GM23338 (cell line): ENCODE measurements around the gene EMC10. TPM values are rescaled to one million over a fixed set of nuclear protein-coding genes. Genes with fewer than 3 reads are reported as not detected.

ENCODE experiments used
- ATAC-seq: fragments of 200-7000 bp; cut with Tn5 transposase; 3 replicates; pipeline ENCODE4 v1.9.1; 2020
- DNase-seq: peaks from one replicate; pipeline ENCODE4 v3.0.0-alpha.2; 2015; ENCODE audit warnings: low spot score
- H2AFZ ChIP-seq: fragments of 200-600 bp; sonication (generic); 2 replicates; pipeline ENCODE4 v1.8.0; 2016; ENCODE audit warnings: antibody characterized with exemption, mild to moderate bottlenecking, moderate library complexity
- H3F3A ChIP-seq: fragments of 200-600 bp; sonication (generic); replicated peaks from 2 replicates; pipeline ENCODE4 v1.8.0; 2017; ENCODE audit warnings: antibody characterized with exemption, mixed run types, low read depth
- H3K27ac ChIP-seq: fragments of 200-600 bp; sonication (generic); 2 replicates; pipeline ENCODE4 v1.6.1; 2016; ENCODE audit warnings: low read depth
- H3K27me3 ChIP-seq: fragments of 200-600 bp; sonication (generic); 2 replicates; pipeline ENCODE4 v1.8.0; 2016; ENCODE audit warnings: mild to moderate bottlenecking, mixed run types, moderate library complexity; ENCODE audit not compliant: insufficient read depth
- H3K36me3 ChIP-seq: fragments of 200-600 bp; sonication (generic); 2 replicates; pipeline ENCODE4 v1.8.0; 2016; ENCODE audit warnings: mild to moderate bottlenecking; ENCODE audit not compliant: insufficient read depth
- H3K4me1 ChIP-seq: fragments of 200-600 bp; sonication (generic); 2 replicates; pipeline ENCODE4 v1.8.0; 2016; ENCODE audit warnings: mild to moderate bottlenecking, moderate library complexity; ENCODE audit not compliant: insufficient read depth
- H3K4me2 ChIP-seq: fragments of 200-600 bp; sonication (generic); 2 replicates; pipeline ENCODE4 v1.7.1; 2017; ENCODE audit warnings: mixed run types
- H3K4me3 ChIP-seq: fragments of 200-600 bp; sonication (generic); 2 replicates; pipeline ENCODE4 v1.6.1; 2016; ENCODE audit warnings: mixed run types
- H3K79me2 ChIP-seq: fragments of 200-600 bp; sonication (generic); replicated peaks from 2 replicates; pipeline ENCODE4 v1.8.0; 2017; ENCODE audit warnings: mild to moderate bottlenecking; ENCODE audit not compliant: insufficient read depth
- H3K9me2 ChIP-seq: fragments of 200-600 bp; sonication (generic); 2 replicates; pipeline ENCODE4 v1.8.0; 2017; ENCODE audit not compliant: insufficient read depth
- H4K20me1 ChIP-seq: fragments of 200-600 bp; sonication (generic); replicated peaks from 2 replicates; pipeline ENCODE4 v1.8.0; 2017; ENCODE audit warnings: mild to moderate bottlenecking; ENCODE audit not compliant: insufficient read depth
- H3K27ac Mint-ChIP-seq: 2 replicates; pipeline ENCODE4 v1.8.0; 2020; ENCODE audit warnings: inconsistent platforms, mild to moderate bottlenecking, moderate library complexity, mixed read lengths
- H3K27me3 Mint-ChIP-seq: 3 replicates; pipeline ENCODE4 v1.8.0; 2022; ENCODE audit warnings: low read depth, mild to moderate bottlenecking, moderate library complexity, mixed read lengths, inconsistent platforms; ENCODE audit not compliant: insufficient read depth, poor library complexity
- H3K36me3 Mint-ChIP-seq: 3 replicates; pipeline ENCODE4 v1.8.0; 2021; ENCODE audit warnings: low read depth, mild to moderate bottlenecking, inconsistent platforms, moderate library complexity, mixed read lengths
- H3K4me1 Mint-ChIP-seq: 3 replicates; pipeline ENCODE4 v1.8.0; 2020; ENCODE audit warnings: mild to moderate bottlenecking, inconsistent platforms, mixed read lengths
- H3K4me3 Mint-ChIP-seq: 3 replicates; pipeline ENCODE4 v1.8.0; 2021; ENCODE audit warnings: moderate library complexity, mild to moderate bottlenecking, inconsistent platforms, mixed read lengths
- H3K9me3 Mint-ChIP-seq: 3 replicates; pipeline ENCODE4 v1.8.0; 2020; ENCODE audit warnings: moderate library complexity, mild to moderate bottlenecking, inconsistent platforms, mixed read lengths
- CREB1 ChIP-seq: fragments of 250-450 bp; sonication (Bioruptor Pico); IDR thresholded peaks from 2 replicates; pipeline ENCODE4 v1.5.0; 2020; ENCODE audit warnings: low read depth, mild to moderate bottlenecking, moderate library complexity
- EZH2 ChIP-seq: fragments of 200-600 bp; sonication (generic); IDR thresholded peaks from one replicate; pipeline ENCODE4 v1.8.0; 2017; ENCODE audit warnings: antibody characterized with exemption, mild to moderate bottlenecking, low read depth; ENCODE audit not compliant: unreplicated experiment
- EZH2phosphoT487 ChIP-seq: fragments of 200-600 bp; sonication (generic); IDR thresholded peaks from one replicate; pipeline ENCODE4 v1.8.1; 2018; ENCODE audit warnings: antibody characterized with exemption; ENCODE audit not compliant: unreplicated experiment
- JUNB ChIP-seq: IDR thresholded peaks from one replicate; pipeline ENCODE4 v1.6.1; 2016; ENCODE audit warnings: antibody characterized with exemption; ENCODE audit not compliant: unreplicated experiment
- NANOG ChIP-seq: IDR thresholded peaks from 2 replicates; pipeline ENCODE4 v1.6.1; 2016; ENCODE audit warnings: antibody characterized with exemption, borderline replicate concordance
- POLR2AphosphoS5 ChIP-seq: IDR thresholded peaks from 2 replicates; pipeline ENCODE4 v1.6.1; 2016; ENCODE audit warnings: antibody characterized with exemption, low read depth
- STAT1 ChIP-seq: IDR thresholded peaks from one replicate; pipeline ENCODE4 v1.6.1; 2016; ENCODE audit warnings: antibody characterized with exemption; ENCODE audit not compliant: unreplicated experiment
- ZNF114 ChIP-seq: fragments of 250-450 bp; sonication (Bioruptor Pico); IDR thresholded peaks from 2 replicates; pipeline ENCODE4 v1.5.0; 2020; ENCODE audit warnings: mild to moderate bottlenecking, moderate library complexity
- ZNF331 ChIP-seq: fragments of 250-450 bp; sonication (Bioruptor Pico); IDR thresholded peaks from 2 replicates; pipeline ENCODE4 v1.5.0; 2020; ENCODE audit warnings: low read depth, mild to moderate bottlenecking, moderate library complexity
- polyA plus RNA-seq: library from polyadenylated mRNA; unstranded; fragments of >200 nt; fragmentation: Nextera tagmentation; extraction: Ambion mirVana; gene quantifications from 2 replicates; pipeline ENCODE4 v1.2.1, GENCODE V29; 2016
- total RNA-seq: library from RNA; depleted of rRNA; stranded (reverse); fragments of >200 nt; shearing (Covaris generic); gene quantifications from 2 replicates; pipeline ENCODE4 v1.2.3, GENCODE V29; 2014
- TF ChIP-seq, protein P1 (sequence below): IDR thresholded peaks from 2 replicates; pipeline ENCODE4 v1.6.1; 2016; ENCODE audit warnings: antibody characterized with exemption
- TF ChIP-seq, protein P2 (sequence below): fragments of 250-450 bp; sonication (Bioruptor Pico); IDR thresholded peaks from 2 replicates; pipeline ENCODE4 v1.5.0; 2020; ENCODE audit warnings: mild to moderate bottlenecking, moderate library complexity
- TF ChIP-seq, protein P3 (sequence below), 2 experiments: fragments of 200-600 bp in 1 of 2; sonication (generic) in 1 of 2; conservative IDR thresholded peaks; 2 replicates each; pipeline versions ENCODE4 v1.5.1 to v1.6.1; 2016 to 2017; ENCODE audit warnings: antibody characterized with exemption in 2 of 2, low read depth in 2 of 2, mild to moderate bottlenecking in 2 of 2, moderate library complexity in 1 of 2
- TF ChIP-seq, protein P4 (sequence below): IDR thresholded peaks from one replicate; pipeline ENCODE4 v1.6.1; 2018; ENCODE audit warnings: antibody characterized with exemption; ENCODE audit not compliant: unreplicated experiment

The EMC10 gene
- total and polyA plus RNA-seq, 2 experiments from 2014 or later = 24.8 to 113 TPM

- H3K9me2 ChIP-seq = no peaks in the 10 kb centered on the region
- no peak for DNase-seq
- H3K79me2 ChIP-seq = no peaks in the 10 kb centered on the region
- TF ChIP-seq ZNF114 (no peak), ZNF331 (CRISPR knock-in tag) (no peak), CREB1 (CRISPR knock-in tag) (no peak), EZH2phosphoT487 (no peak), EZH2 (no peak), JUNB (no peak), STAT1 (no peak), POLR2AphosphoS5 (no peak), NANOG (no peak)
- TF ChIP-seq, protein P1, sequence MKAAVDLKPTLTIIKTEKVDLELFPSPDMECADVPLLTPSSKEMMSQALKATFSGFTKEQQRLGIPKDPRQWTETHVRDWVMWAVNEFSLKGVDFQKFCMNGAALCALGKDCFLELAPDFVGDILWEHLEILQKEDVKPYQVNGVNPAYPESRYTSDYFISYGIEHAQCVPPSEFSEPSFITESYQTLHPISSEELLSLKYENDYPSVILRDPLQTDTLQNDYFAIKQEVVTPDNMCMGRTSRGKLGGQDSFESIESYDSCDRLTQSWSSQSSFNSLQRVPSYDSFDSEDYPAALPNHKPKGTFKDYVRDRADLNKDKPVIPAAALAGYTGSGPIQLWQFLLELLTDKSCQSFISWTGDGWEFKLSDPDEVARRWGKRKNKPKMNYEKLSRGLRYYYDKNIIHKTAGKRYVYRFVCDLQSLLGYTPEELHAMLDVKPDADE = no peak
- TF ChIP-seq, protein P2, sequence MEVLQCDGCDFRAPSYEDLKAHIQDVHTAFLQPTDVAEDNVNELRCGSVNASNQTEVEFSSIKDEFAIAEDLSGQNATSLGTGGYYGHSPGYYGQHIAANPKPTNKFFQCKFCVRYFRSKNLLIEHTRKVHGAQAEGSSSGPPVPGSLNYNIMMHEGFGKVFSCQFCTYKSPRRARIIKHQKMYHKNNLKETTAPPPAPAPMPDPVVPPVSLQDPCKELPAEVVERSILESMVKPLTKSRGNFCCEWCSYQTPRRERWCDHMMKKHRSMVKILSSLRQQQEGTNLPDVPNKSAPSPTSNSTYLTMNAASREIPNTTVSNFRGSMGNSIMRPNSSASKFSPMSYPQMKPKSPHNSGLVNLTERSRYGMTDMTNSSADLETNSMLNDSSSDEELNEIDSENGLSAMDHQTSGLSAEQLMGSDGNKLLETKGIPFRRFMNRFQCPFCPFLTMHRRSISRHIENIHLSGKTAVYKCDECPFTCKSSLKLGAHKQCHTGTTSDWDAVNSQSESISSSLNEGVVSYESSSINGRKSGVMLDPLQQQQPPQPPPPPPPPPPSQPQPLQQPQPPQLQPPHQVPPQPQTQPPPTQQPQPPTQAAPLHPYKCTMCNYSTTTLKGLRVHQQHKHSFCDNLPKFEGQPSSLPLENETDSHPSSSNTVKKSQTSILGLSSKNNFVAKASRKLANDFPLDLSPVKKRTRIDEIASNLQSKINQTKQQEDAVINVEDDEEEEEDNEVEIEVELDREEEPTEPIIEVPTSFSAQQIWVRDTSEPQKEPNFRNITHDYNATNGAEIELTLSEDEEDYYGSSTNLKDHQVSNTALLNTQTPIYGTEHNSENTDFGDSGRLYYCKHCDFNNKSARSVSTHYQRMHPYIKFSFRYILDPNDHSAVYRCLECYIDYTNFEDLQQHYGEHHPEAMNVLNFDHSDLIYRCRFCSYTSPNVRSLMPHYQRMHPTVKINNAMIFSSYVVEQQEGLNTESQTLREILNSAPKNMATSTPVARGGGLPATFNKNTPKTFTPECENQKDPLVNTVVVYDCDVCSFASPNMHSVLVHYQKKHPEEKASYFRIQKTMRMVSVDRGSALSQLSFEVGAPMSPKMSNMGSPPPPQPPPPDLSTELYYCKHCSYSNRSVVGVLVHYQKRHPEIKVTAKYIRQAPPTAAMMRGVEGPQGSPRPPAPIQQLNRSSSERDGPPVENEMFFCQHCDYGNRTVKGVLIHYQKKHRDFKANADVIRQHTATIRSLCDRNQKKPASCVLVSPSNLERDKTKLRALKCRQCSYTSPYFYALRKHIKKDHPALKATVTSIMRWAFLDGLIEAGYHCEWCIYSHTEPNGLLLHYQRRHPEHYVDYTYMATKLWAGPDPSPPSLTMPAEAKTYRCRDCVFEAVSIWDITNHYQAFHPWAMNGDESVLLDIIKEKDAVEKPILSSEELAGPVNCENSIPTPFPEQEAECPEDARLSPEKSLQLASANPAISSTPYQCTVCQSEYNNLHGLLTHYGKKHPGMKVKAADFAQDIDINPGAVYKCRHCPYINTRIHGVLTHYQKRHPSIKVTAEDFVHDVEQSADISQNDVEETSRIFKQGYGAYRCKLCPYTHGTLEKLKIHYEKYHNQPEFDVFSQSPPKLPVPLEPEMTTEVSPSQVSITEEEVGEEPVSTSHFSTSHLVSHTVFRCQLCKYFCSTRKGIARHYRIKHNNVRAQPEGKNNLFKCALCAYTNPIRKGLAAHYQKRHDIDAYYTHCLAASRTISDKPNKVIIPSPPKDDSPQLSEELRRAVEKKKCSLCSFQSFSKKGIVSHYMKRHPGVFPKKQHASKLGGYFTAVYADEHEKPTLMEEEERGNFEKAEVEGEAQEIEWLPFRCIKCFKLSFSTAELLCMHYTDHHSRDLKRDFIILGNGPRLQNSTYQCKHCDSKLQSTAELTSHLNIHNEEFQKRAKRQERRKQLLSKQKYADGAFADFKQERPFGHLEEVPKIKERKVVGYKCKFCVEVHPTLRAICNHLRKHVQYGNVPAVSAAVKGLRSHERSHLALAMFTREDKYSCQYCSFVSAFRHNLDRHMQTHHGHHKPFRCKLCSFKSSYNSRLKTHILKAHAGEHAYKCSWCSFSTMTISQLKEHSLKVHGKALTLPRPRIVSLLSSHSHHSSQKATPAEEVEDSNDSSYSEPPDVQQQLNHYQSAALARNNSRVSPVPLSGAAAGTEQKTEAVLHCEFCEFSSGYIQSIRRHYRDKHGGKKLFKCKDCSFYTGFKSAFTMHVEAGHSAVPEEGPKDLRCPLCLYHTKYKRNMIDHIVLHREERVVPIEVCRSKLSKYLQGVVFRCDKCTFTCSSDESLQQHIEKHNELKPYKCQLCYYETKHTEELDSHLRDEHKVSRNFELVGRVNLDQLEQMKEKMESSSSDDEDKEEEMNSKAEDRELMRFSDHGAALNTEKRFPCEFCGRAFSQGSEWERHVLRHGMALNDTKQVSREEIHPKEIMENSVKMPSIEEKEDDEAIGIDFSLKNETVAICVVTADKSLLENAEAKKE = no peak
- TF ChIP-seq, protein P3, sequence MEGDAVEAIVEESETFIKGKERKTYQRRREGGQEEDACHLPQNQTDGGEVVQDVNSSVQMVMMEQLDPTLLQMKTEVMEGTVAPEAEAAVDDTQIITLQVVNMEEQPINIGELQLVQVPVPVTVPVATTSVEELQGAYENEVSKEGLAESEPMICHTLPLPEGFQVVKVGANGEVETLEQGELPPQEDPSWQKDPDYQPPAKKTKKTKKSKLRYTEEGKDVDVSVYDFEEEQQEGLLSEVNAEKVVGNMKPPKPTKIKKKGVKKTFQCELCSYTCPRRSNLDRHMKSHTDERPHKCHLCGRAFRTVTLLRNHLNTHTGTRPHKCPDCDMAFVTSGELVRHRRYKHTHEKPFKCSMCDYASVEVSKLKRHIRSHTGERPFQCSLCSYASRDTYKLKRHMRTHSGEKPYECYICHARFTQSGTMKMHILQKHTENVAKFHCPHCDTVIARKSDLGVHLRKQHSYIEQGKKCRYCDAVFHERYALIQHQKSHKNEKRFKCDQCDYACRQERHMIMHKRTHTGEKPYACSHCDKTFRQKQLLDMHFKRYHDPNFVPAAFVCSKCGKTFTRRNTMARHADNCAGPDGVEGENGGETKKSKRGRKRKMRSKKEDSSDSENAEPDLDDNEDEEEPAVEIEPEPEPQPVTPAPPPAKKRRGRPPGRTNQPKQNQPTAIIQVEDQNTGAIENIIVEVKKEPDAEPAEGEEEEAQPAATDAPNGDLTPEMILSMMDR (conservative IDR thresholded peaks at IDR 0.05; ENCODE audit: low read depth in 2 of 2) = no peak
- TF ChIP-seq, protein P4, sequence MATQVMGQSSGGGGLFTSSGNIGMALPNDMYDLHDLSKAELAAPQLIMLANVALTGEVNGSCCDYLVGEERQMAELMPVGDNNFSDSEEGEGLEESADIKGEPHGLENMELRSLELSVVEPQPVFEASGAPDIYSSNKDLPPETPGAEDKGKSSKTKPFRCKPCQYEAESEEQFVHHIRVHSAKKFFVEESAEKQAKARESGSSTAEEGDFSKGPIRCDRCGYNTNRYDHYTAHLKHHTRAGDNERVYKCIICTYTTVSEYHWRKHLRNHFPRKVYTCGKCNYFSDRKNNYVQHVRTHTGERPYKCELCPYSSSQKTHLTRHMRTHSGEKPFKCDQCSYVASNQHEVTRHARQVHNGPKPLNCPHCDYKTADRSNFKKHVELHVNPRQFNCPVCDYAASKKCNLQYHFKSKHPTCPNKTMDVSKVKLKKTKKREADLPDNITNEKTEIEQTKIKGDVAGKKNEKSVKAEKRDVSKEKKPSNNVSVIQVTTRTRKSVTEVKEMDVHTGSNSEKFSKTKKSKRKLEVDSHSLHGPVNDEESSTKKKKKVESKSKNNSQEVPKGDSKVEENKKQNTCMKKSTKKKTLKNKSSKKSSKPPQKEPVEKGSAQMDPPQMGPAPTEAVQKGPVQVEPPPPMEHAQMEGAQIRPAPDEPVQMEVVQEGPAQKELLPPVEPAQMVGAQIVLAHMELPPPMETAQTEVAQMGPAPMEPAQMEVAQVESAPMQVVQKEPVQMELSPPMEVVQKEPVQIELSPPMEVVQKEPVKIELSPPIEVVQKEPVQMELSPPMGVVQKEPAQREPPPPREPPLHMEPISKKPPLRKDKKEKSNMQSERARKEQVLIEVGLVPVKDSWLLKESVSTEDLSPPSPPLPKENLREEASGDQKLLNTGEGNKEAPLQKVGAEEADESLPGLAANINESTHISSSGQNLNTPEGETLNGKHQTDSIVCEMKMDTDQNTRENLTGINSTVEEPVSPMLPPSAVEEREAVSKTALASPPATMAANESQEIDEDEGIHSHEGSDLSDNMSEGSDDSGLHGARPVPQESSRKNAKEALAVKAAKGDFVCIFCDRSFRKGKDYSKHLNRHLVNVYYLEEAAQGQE = no peak
- H3F3A ChIP-seq = no peaks in the 10 kb centered on the region
- 0 out of 2 replicates have a peak, but pooled peaks cover 3% of the 10 kb centered on the region for H3K4me1 ChIP-seq
- no peaks in the 10 kb centered on the region for H3K36me3 ChIP-seq
- H3K4me3 ChIP-seq = no peak overlapping the region
- H3K27me3 ChIP-seq = no peaks in the 10 kb centered on the region
- H3K4me2 ChIP-seq = no peak overlapping the region
- Mint-ChIP-seq H3K4me3 (no peak overlapping the region), H3K27me3 (peaks cover 11% of the 10 kb centered on the region), H3K27ac (no peak overlapping the region), H3K9me3 (peaks cover 86% of the 10 kb centered on the region), H3K4me1 (no peaks in the 10 kb centered on the region), H3K36me3 (peaks cover 21% of the 10 kb centered on the region)
- ATAC-seq = no peak
- no peak overlapping the region for H3K27ac ChIP-seq
- no peaks in the 10 kb centered on the region for H4K20me1 ChIP-seq
- no peak overlapping the region for H2AFZ ChIP-seq
Observed at GRCh38 chr19:50462970-50463369, 13.3 kb upstream of the EMC10 start.
